ENCODE results near the gene ARMC9.
A peak's percentile ranks its signal among the peaks of the same experiment; 100 is the strongest.
"Not testable (repeated sequence)": the region's sequence is repeated elsewhere in the genome, so short reads cannot be mapped to it uniquely, and the experiment has no call there.

The ARMC9 gene

GRCh38 chr2:231198291-231199173, at the start of gene ARMC9:
TSS of gene ARMC9 (plus strand) at chr2:231198631. CDS start at chr2:231206239, 7,608 bp downstream.
- DNase-seq = peak; percentile 62

GRCh38 chr2:231152800-231153557, 45.5 kb upstream of the ARMC9 start:
- no peak for DNase-seq

- DNase-seq = no peak
Observed at GRCh38 chr2:231159306-231159705, 39.1 kb upstream of the ARMC9 start.

GRCh38 chr2:231160701-231161100, 37.7 kb upstream of the ARMC9 start:
- DNase-seq = no peak

GRCh38 chr2:231161252-231161839, 37.1 kb upstream of the ARMC9 start:
- DNase-seq = no peak

GRCh38 chr2:231161877-231162329, 36.5 kb upstream of the ARMC9 start:
- DNase-seq = no peak

GRCh38 chr2:231163011-231163410, 35.4 kb upstream of the ARMC9 start:
- no peak for DNase-seq

- DNase-seq = no peak
Observed at GRCh38 chr2:231163414-231164095, 34.9 kb upstream of the ARMC9 start.

- DNase-seq = no peak
Observed at GRCh38 chr2:231167745-231168459, 30.5 kb upstream of the ARMC9 start.

- no peak for DNase-seq
Observed at GRCh38 chr2:231168460-231169139, 29.8 kb upstream of the ARMC9 start.

GRCh38 chr2:231169488-231169887, 28.9 kb upstream of the ARMC9 start:
- DNase-seq = no peak

- no peak for DNase-seq
Observed at GRCh38 chr2:231170055-231170454, 28.4 kb upstream of the ARMC9 start.

GRCh38 chr2:231172025-231172424, 26.4 kb upstream of the ARMC9 start:
- no peak for DNase-seq

- DNase-seq = no peak
Observed at GRCh38 chr2:231174211-231174651, 24.2 kb upstream of the ARMC9 start.

GRCh38 chr2:231176066-231176465, 22.4 kb upstream of the ARMC9 start:
- no peak for DNase-seq

GRCh38 chr2:231177156-231178025, 21.0 kb upstream of the ARMC9 start:
- no peak for DNase-seq

GRCh38 chr2:231178805-231179204, 19.6 kb upstream of the ARMC9 start:
- DNase-seq = not testable (repeated sequence)

- no peak for DNase-seq
Observed at GRCh38 chr2:231181860-231182512, 16.4 kb upstream of the ARMC9 start.

GRCh38 chr2:231182513-231182899, 15.9 kb upstream of the ARMC9 start:
- DNase-seq = no peak

- no peak for DNase-seq
Observed at GRCh38 chr2:231183851-231184250, 14.6 kb upstream of the ARMC9 start.
